Fibroblast of the aortic adventitia (primary cell): Measurements from ENCODE around the gene SCYL1. TPM values are rescaled to one million over a fixed set of nuclear protein-coding genes. Genes with fewer than 3 reads are reported as not detected.
A peak's percentile ranks its signal among the peaks of the same experiment; 100 is the strongest.
"Not testable (repeated sequence)": the region's sequence is repeated elsewhere in the genome, so short reads cannot be mapped to it uniquely, and the experiment has no call there.

ENCODE experiments used
- DNase-seq: peaks from one replicate; pipeline ENCODE4 v3.0.0-alpha.2; 2010; ENCODE audit warnings: low read depth
- H3K4me3 ChIP-seq: 2 replicates; pipeline ENCODE4 v1.5.1; 2011; ENCODE audit warnings: low read depth, mild to moderate bottlenecking, control low read depth, low read length, moderate library complexity
- CTCF ChIP-seq: IDR thresholded peaks from 2 replicates; pipeline ENCODE4 v1.5.1; 2011; ENCODE audit warnings: mild to moderate bottlenecking, low read length, control low read depth, inconsistent platforms; ENCODE audit not compliant: insufficient read depth
- total RNA-seq: library from RNA; depleted of rRNA; stranded (reverse); fragments of >200 nt; gene quantifications from 2 replicates; pipeline ENCODE4 v1.2.3, GENCODE V29; 2012; ENCODE audit warnings: low replicate concordance

Gene SCYL1
- total RNA-seq, 1 donor: 76.8 TPM

DNA sequence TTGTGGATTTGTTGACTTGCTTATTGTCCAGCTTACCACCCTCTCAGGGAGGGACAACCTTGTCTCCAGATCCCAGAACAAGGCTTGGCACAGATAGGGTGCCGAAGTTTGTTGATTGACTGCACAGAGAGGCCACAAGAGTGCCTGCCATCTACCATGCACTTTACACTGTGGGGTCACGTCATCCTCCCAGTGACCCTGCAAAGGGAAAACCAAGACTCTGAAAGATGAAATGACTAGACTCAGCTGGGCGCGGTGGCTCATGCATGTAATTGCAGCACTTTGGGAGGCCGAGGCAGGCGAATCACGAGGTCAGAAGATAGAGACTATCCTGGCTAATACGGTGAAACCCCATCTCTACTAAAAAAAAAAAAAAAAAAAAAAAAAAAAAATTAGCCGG is 37.9 kb downstream of the SCYL1 start:
- TF ChIP-seq CTCF: no peak
- no peak for DNase-seq
- no peak overlapping the region for H3K4me3 ChIP-seq

- H3K4me3 ChIP-seq: no peak overlapping the region
- DNase-seq: no peak
- no peak for TF ChIP-seq CTCF
Measured at GRCh38 chr11:65563601-65564000, 38.7 kb downstream of the SCYL1 start.

DNA sequence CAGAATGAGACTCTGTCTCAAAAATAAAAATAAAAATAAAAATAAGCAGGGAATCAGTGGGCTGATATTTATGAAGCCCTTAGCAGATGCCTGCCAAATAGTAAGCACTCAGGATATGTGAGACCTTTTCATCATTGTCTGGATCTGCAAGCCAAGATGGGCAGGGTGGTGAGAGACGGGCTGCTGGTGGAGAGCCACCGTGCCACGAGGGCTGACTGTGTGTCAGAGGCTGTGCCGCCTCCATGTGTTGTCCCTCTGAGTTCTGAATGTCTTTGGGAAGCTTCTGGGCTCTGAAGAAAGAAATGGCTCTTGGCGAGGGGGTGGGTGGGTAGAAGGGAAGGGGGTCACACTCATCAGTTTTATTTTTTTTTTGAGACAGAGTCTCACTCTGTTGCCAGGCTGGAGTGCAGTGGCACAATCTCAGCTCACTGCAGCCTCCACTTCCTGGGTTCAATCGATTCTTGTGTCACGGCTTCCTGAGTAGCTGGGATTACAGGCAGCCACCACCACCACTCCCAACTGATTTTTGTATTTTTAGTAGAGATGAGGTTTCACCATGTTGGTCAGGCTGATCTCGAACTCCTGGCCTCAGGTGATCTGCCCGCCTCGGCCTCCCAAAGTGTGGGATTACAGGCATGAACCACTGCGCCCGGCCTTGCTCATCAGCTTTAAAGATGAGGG is 40.1 kb downstream of the SCYL1 start:
- not testable (repeated sequence) for DNase-seq

DNA sequence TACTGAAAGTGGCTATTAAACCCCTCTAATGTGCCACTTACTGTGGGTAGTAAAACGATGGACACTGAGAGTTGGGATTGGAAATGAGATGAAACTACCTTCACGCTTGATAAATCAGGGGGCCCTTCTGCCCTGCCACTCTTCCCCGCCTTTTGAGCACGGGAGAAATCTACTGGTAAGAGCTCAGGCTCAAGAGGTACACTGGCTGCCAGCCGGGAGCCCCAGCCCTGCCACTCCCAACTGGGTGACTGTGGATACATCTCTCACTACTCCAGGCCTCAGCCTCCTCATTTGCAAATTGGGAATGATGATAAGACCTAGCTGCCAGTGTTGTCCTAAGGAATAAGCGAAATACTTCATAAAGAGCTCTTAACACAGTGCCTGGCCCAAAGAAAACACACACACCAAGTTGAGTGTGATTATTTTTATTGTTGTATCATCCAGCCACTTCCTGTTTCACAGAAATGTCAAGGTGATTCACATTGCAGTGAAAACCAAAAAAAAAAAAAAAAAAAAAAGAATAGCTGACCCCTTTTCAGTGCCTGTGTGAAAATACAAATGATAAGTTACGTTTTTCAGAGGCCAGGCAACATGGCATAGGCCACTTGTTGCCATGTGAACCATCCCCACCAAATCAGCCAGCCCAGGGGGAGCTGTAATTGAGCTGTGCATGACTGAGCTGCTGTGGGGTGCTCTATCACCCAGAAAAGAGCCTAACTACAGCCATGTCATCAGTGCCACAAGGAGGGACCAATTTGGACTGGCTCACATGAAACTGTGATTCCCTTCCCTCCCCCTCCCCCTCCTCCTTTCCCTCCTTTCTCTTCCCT is 41.0 kb downstream of the SCYL1 start:
- TF ChIP-seq CTCF: no peak
- peak; percentile 41 for DNase-seq
- no peak overlapping the region for H3K4me3 ChIP-seq

More for the DNA sequence above, 40.1 kb downstream of the SCYL1 start:
- H3K4me3 ChIP-seq: not testable (repeated sequence)

DNA sequence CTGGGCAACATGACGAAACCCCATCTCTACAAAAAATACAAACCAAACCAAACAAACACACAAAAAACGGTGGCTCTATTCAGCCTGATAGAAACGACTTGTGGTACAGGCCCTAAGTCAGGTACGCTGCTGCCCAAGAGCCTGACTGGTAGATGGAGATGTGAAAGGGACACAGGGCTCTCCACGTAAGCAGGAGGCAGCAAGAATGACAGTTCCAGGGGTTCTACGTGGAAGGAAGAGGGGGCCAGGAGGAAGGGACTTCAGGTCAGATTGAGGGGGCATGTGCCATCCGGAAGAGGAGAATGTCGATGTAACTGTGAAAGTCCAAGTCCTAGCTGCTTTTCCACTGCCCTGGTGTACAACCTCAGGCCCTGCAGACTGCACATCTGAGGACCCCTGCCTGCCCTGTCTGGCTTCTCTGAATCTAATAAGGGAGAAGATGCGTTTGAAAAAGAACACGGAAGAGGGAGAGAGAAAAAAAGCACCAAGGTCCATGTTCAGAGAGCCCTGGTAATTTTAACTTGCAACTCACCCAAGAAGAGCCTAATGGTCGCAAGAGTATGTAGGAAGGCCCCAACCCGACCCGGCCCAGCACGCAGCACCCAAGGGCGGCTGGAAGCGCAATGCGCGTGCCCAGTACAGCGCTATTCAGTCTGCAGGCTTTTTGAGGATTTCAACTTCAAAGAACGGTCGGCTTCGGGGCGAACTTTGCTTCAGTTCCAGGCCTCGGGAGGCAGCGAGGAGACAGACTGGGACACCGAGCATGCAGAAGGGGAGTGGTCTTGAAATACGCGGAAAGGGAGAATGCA is 44.5 kb downstream of the SCYL1 start:
- no peak for DNase-seq
- H3K4me3 ChIP-seq: peak overlapping the region; percentile 93
- TF ChIP-seq CTCF: no peak

DNA sequence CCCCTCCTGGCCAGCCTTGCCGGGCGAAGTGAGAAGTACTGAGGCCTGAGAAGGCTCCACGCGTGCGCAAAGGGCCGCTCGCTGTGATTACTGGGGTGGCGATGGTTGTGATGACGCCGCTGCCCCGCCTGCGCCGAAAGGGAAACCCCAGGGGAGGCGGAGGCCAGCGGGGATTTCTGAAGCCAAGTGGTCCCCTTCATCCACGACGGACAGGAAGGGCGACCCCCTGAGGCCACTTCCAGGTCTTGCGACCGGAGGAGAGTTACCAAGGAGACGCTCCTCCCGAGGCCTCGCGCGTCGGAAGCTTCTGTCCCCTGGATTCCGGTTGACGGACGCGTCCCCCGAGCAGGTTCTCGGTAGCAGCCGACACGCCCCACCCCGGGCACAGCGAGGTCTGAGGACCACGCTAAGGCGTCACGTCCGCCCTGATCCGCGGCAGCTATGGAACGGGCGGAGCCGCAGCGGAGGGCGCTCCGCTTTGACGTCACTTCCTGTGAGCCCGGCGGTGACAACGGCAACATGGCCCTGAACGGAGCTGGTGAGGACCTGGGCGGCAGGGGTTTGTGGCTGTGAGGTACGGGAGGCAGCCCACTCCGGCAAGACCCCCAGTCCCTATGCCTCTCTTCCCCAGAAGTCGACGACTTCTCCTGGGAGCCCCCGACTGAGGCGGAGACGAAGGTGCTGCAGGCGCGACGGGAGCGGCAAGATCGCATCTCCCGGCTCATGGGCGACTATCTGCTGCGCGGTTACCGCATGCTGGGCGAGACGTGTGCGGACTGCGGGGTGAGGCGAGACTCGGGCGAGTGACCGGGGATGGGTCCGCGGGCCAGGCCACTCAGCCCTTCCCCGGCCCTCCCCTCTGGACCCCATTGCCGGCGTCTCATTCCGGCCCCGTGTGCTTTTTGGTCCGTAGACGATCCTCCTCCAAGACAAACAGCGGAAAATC is 45.4 kb downstream of the SCYL1 start, which contains the start of gene ZNRD2:
Gene ZNRD2 (plus strand): TSS at position 505 of the 946 bp plus-strand sequence. CDS start 15 bp downstream, at position 520.
- TF ChIP-seq CTCF: peak; percentile 34
- peak; percentile 98 for DNase-seq
- peak within 1 kb of the TSS; percentile 93 for H3K4me3 ChIP-seq
